Right lobe of liver (tissue), 6 donors: ENCODE results near the gene MEI1. TPM values are rescaled to one million over a fixed set of nuclear protein-coding genes. Genes with fewer than 3 reads are reported as not detected.

Experiments
- ATAC-seq, 4 donors: fragments of 200-7000 bp; cut with Tn5 transposase; one replicate each; pipeline ENCODE4 v1.9.1; 2020; ENCODE audit warnings: mild to moderate bottlenecking in 4 of 4, moderate library complexity in 4 of 4
- DNase-seq, 3 donors: peaks; one replicate each; pipeline ENCODE4 v3.0.0-alpha.2; 2020
- H3K27ac ChIP-seq, 3 donors: fragments of 200-600 bp; one replicate each; pipeline ENCODE4 v1.8.0; 2022
- H3K27me3 ChIP-seq, 2 donors: fragments of 200-600 bp; one replicate each; pipeline ENCODE4 v1.8.0; 2022
- H3K36me3 ChIP-seq, 4 donors: fragments of 200-600 bp; sonication (generic) in 1 of 4; one replicate each; pipeline versions ENCODE4 v1.5.1 to v1.8.0; 2017 to 2022; ENCODE audit warnings: control low read depth in 1 of 4
- H3K4me1 ChIP-seq, 4 donors: fragments of 200-600 bp; sonication (generic) in 1 of 4; one replicate each; pipeline versions ENCODE4 v1.5.1 to v1.8.0; 2017 to 2022; ENCODE audit warnings: control low read depth in 1 of 4
- H3K4me3 ChIP-seq, 3 donors: fragments of 200-600 bp; one replicate each; pipeline ENCODE4 v1.8.0; 2022
- H3K9me3 ChIP-seq, 4 donors: fragments of 200-600 bp; sonication (generic) in 1 of 4; one replicate each; pipeline versions ENCODE4 v1.5.1 to v1.8.0; 2017 to 2022; ENCODE audit warnings: control low read depth in 1 of 4
- CTCF ChIP-seq, 4 donors: fragments of 200-600 bp in 3 of 4; fragments of 450-650 bp in 1 of 4; IDR thresholded peaks; one replicate each; pipeline versions ENCODE4 v1.5.1 to v1.8.0; 2016 to 2022; ENCODE audit warnings: antibody characterized with exemption in 4 of 4, mild to moderate bottlenecking in 2 of 4
- POLR2A ChIP-seq: fragments of 450-650 bp; IDR thresholded peaks from one replicate; pipeline ENCODE4 v1.6.1; 2017; ENCODE audit warnings: antibody characterized with exemption, mild to moderate bottlenecking
- WGBS: methylation state at CpG from one replicate; pipeline ENCODE4 v1.1.6; 2018; ENCODE audit warnings: low coverage, low lambda C conversion rate; ENCODE audit not compliant: insufficient coverage; ENCODE audit errors: missing lambda C conversion rate; 5-methylcytosine and 5-hydroxymethylcytosine counted together
- intact Hi-C, 2 donors: fragments of 100-400 bp; cut with DNase I; formaldehyde crosslinking; loops; one replicate each; pipeline versions ENCODE4 v1.11.2 to v1.14.1; 2022
- total RNA-seq, 6 experiments: library from RNA; depleted of rRNA in 2 of 6; stranded (reverse); fragments of >200 nt in 2 of 6; fragmentation: NEBNext Ultra II Directional in 3 of 6; extraction: Animal tissue kit (Norgen Biotek cat#: 25700) in 3 of 6; gene quantifications; one replicate each; pipeline versions ENCODE4 v1.1.0 to v1.2.4, GENCODE V29; 2016 to 2023
- donor health status: DM: no; HTN: yes; CAD: no.
- donor health status: DM: no; HTN: no; CAD: no.
- donor health status: DM: no; HTN: no; CAD: no.
- donor health status: DM: no; HTN: yes; CAD: no.
- donor health status: DM: no; HTN: yes; CAD: no.

Gene MEI1
- total RNA-seq, 6 experiments from 2014 or later: 0.37 to 1.0 (median 0.60) TPM

- intact Hi-C loops: no loop called here
- H3K4me3 ChIP-seq: no peak overlapping the region
- no peak overlapping the region for H3K27ac ChIP-seq
- no peak for ATAC-seq
- H3K36me3 ChIP-seq: peaks cover 0 to 35% (median 15%) of the 10 kb centered on the region in 4 donors
- H3K9me3 ChIP-seq: no peaks in the 10 kb centered on the region
- H3K4me1 ChIP-seq: peaks cover 0 to 9% (median 0%) of the 10 kb centered on the region in 4 donors
- WGBS: no CpG with 5 or more reads among the region's 12 CpGs
- no peaks in the 10 kb centered on the region for H3K27me3 ChIP-seq
- no peak for DNase-seq
- TF ChIP-seq CTCF (IDR thresholded peaks at IDR 0.05) (no peak), POLR2A (no peak)
Measured at GRCh38 chr22:41674846-41675340, 24.4 kb upstream of the MEI1 start.

- no peak for TF ChIP-seq POLR2A
- TF ChIP-seq CTCF (IDR thresholded peaks at IDR 0.05): no peak
- Histone ChIP-seq H3K27ac (no peak overlapping the region), H3K4me3 (no peak overlapping the region), H3K27me3 (no peaks in the 10 kb centered on the region), H3K4me1 (peaks cover 0 to 9% (median 0%) of the 10 kb centered on the region in 4 donors), H3K36me3 (peaks cover 0 to 43% (median 16%) of the 10 kb centered on the region in 4 donors), H3K9me3 (no peaks in the 10 kb centered on the region)
- peak in 1 of 3 donors; percentile 5 for DNase-seq
- intact Hi-C loops: no loop called here
- no peak for ATAC-seq
- WGBS: 87% methylated on average over 4 of the region's 4 CpGs
Measured at GRCh38 chr22:41676134-41676533, 23.2 kb upstream of the MEI1 start.

- Histone ChIP-seq H3K27me3 (no peaks in the 10 kb centered on the region), H3K4me1 (peaks cover 0 to 4% (median 0%) of the 10 kb centered on the region in 4 donors), H3K27ac (peak overlapping the region in 1 of 3 donors; percentile 76), H3K36me3 (peaks cover 0 to 37% (median 11%) of the 10 kb centered on the region in 4 donors), H3K4me3 (peak overlapping the region; percentile 56 to 70 (median 67)), H3K9me3 (no peaks in the 10 kb centered on the region)
- ATAC-seq: peak; percentile 13 to 32 (median 17)
- TF ChIP-seq CTCF (IDR thresholded peaks at IDR 0.05) (no peak), POLR2A (no peak)
- WGBS: 27% methylated on average over 10 of the region's 14 CpGs
- intact Hi-C loops: no loop called here
- DNase-seq: no peak
Measured at GRCh38 chr22:41681616-41682015, 17.7 kb upstream of the MEI1 start.

- H3K36me3 ChIP-seq: peaks cover 0 to 32% (median 11%) of the 10 kb centered on the region in 4 donors
- H3K4me3 ChIP-seq: peak overlapping the region; percentile 56 to 70 (median 67)
- peak overlapping the region; percentile 71 to 88 (median 76) for H3K27ac ChIP-seq
- ATAC-seq (peak; percentile 95 to 98 (median 96)), DNase-seq (peak; percentile 84 to 90 (median 89))
- 46% methylated on average over 33 of the region's 50 CpGs for WGBS
- TF ChIP-seq CTCF (IDR thresholded peaks at IDR 0.05) (no peak), POLR2A (peak; percentile 47)
- H3K4me1 ChIP-seq: peaks cover 0 to 9% (median 0%) of the 10 kb centered on the region in 4 donors
- no peaks in the 10 kb centered on the region for H3K27me3 ChIP-seq
- no peaks in the 10 kb centered on the region for H3K9me3 ChIP-seq
- intact Hi-C loops: no loop called here
Measured at GRCh38 chr22:41682033-41682807, 17.1 kb upstream of the MEI1 start.
